Measurements from ENCODE around the gene DYTN. TPM values are rescaled to one million over a fixed set of nuclear protein-coding genes. Genes with fewer than 3 reads are reported as not detected.

The DYTN gene
- total RNA-seq, 1 experiment from 2014 or later = not detected

- H3K79me2 ChIP-seq (ENCODE audit: low read length) = no peaks in the 10 kb centered on the region
- DNase-seq = no peak
- H3K9me2 ChIP-seq (replicated peaks; ENCODE audit: insufficient read depth, low read length) = no peaks in the 10 kb centered on the region
- no peak overlapping the region for H3K9ac ChIP-seq (ENCODE audit: low read length)
- no peak overlapping the region for H2AFZ ChIP-seq (ENCODE audit: low read length)
- no peaks in the 10 kb centered on the region for H3K9me3 ChIP-seq (ENCODE audit: low read length)
- H3K36me3 ChIP-seq (ENCODE audit: insufficient read depth, low read length) = no peaks in the 10 kb centered on the region
- no peaks in the 10 kb centered on the region for H3K27me3 ChIP-seq (ENCODE audit: low read length)
- H3K4me3 ChIP-seq (ENCODE audit: low read length) = no peak overlapping the region
- H3K4me2 ChIP-seq (ENCODE audit: low read depth, low read length, poor library complexity, severe bottlenecking) = no peak overlapping the region
- no peak overlapping the region for H3K27ac ChIP-seq (ENCODE audit: low read length)
- H4K20me1 ChIP-seq (ENCODE audit: insufficient read depth, low read depth, low read length) = no peaks in the 10 kb centered on the region
- no peaks in the 10 kb centered on the region for H3K4me1 ChIP-seq (ENCODE audit: low read length)
Observed at GRCh38 chr2:206713746-206714145, 4.5 kb downstream of the DYTN start.

GRCh38 chr2:206708286-206708685 is 9.9 kb downstream of the DYTN start:
- Histone ChIP-seq H4K20me1 (ENCODE audit: insufficient read depth, low read depth, low read length) (peaks cover 5% of the 10 kb centered on the region; the same call in 1 of the 2 replicates), H3K27ac (ENCODE audit: low read length) (no peak overlapping the region), H3K27me3 (ENCODE audit: low read length) (no peaks in the 10 kb centered on the region), H3K4me1 (ENCODE audit: low read length) (no peaks in the 10 kb centered on the region), H3K9me2 (replicated peaks; ENCODE audit: insufficient read depth, low read length) (no peaks in the 10 kb centered on the region), H3K9ac (ENCODE audit: low read length) (no peak overlapping the region), H3K36me3 (ENCODE audit: insufficient read depth, low read length) (no peaks in the 10 kb centered on the region), H3K4me3 (ENCODE audit: low read length) (no peak overlapping the region), H3K4me2 (ENCODE audit: low read depth, low read length, poor library complexity, severe bottlenecking) (no peak overlapping the region), H3K79me2 (ENCODE audit: low read length) (no peaks in the 10 kb centered on the region), H2AFZ (ENCODE audit: low read length) (no peak overlapping the region), H3K9me3 (ENCODE audit: low read length) (no peaks in the 10 kb centered on the region)
- DNase-seq = no peak

GRCh38 chr2:206707164-206707701 is 11.0 kb downstream of the DYTN start:
- H3K27ac ChIP-seq (ENCODE audit: low read length) = no peak overlapping the region
- H3K36me3 ChIP-seq (ENCODE audit: insufficient read depth, low read length) = no peaks in the 10 kb centered on the region
- H3K27me3 ChIP-seq (ENCODE audit: low read length) = no peaks in the 10 kb centered on the region
- no peak for DNase-seq
- H3K9ac ChIP-seq (ENCODE audit: low read length) = no peak overlapping the region
- H3K79me2 ChIP-seq (ENCODE audit: low read length) = no peaks in the 10 kb centered on the region
- no peak overlapping the region for H3K4me3 ChIP-seq (ENCODE audit: low read length)
- H4K20me1 ChIP-seq (ENCODE audit: insufficient read depth, low read depth, low read length) = peaks cover 5% of the 10 kb centered on the region; the same call in 1 of the 2 replicates
- H3K4me1 ChIP-seq (ENCODE audit: low read length) = no peaks in the 10 kb centered on the region
- no peaks in the 10 kb centered on the region for H3K9me2 ChIP-seq (replicated peaks; ENCODE audit: insufficient read depth, low read length)
- H3K9me3 ChIP-seq (ENCODE audit: low read length) = no peaks in the 10 kb centered on the region
- no peak overlapping the region for H3K4me2 ChIP-seq (ENCODE audit: low read depth, low read length, poor library complexity, severe bottlenecking)
- H2AFZ ChIP-seq (ENCODE audit: low read length) = no peak overlapping the region

- no peak overlapping the region for H3K9ac ChIP-seq (ENCODE audit: low read length)
- H3K27ac ChIP-seq (ENCODE audit: low read length) = no peak overlapping the region
- no peak for DNase-seq
- no peaks in the 10 kb centered on the region for H4K20me1 ChIP-seq (ENCODE audit: insufficient read depth, low read depth, low read length)
- H3K27me3 ChIP-seq (ENCODE audit: low read length) = no peaks in the 10 kb centered on the region
- no peaks in the 10 kb centered on the region for H3K79me2 ChIP-seq (ENCODE audit: low read length)
- H3K4me2 ChIP-seq (ENCODE audit: low read depth, low read length, poor library complexity, severe bottlenecking) = no peak overlapping the region
- no peaks in the 10 kb centered on the region for H3K4me1 ChIP-seq (ENCODE audit: low read length)
- no peaks in the 10 kb centered on the region for H3K9me2 ChIP-seq (replicated peaks; ENCODE audit: insufficient read depth, low read length)
- no peaks in the 10 kb centered on the region for H3K9me3 ChIP-seq (ENCODE audit: low read length)
- H2AFZ ChIP-seq (ENCODE audit: low read length) = no peak overlapping the region
- no peak overlapping the region for H3K4me3 ChIP-seq (ENCODE audit: low read length)
- H3K36me3 ChIP-seq (ENCODE audit: insufficient read depth, low read length) = no peaks in the 10 kb centered on the region
Observed at GRCh38 chr2:206701952-206702605, 16.1 kb downstream of the DYTN start.

GRCh38 chr2:206700156-206700555 is 18.0 kb downstream of the DYTN start:
- H3K4me1 ChIP-seq (ENCODE audit: low read length) = no peaks in the 10 kb centered on the region
- no peak overlapping the region for H3K4me2 ChIP-seq (ENCODE audit: low read depth, low read length, poor library complexity, severe bottlenecking)
- no peak for DNase-seq
- no peak overlapping the region for H2AFZ ChIP-seq (ENCODE audit: low read length)
- H3K27ac ChIP-seq (ENCODE audit: low read length) = no peak overlapping the region
- no peaks in the 10 kb centered on the region for H3K79me2 ChIP-seq (ENCODE audit: low read length)
- no peak overlapping the region for H3K9ac ChIP-seq (ENCODE audit: low read length)
- H4K20me1 ChIP-seq (ENCODE audit: insufficient read depth, low read depth, low read length) = no peaks in the 10 kb centered on the region
- no peaks in the 10 kb centered on the region for H3K9me3 ChIP-seq (ENCODE audit: low read length)
- no peak overlapping the region for H3K4me3 ChIP-seq (ENCODE audit: low read length)
- no peaks in the 10 kb centered on the region for H3K27me3 ChIP-seq (ENCODE audit: low read length)
- no peaks in the 10 kb centered on the region for H3K9me2 ChIP-seq (replicated peaks; ENCODE audit: insufficient read depth, low read length)
- no peaks in the 10 kb centered on the region for H3K36me3 ChIP-seq (ENCODE audit: insufficient read depth, low read length)

- Histone ChIP-seq H3K9ac (ENCODE audit: low read length) (no peak overlapping the region), H3K9me2 (replicated peaks; ENCODE audit: insufficient read depth, low read length) (no peaks in the 10 kb centered on the region), H3K4me3 (ENCODE audit: low read length) (no peak overlapping the region), H3K27ac (ENCODE audit: low read length) (no peak overlapping the region), H3K9me3 (ENCODE audit: low read length) (no peaks in the 10 kb centered on the region), H4K20me1 (ENCODE audit: insufficient read depth, low read depth, low read length) (no peaks in the 10 kb centered on the region), H3K36me3 (ENCODE audit: insufficient read depth, low read length) (no peaks in the 10 kb centered on the region), H2AFZ (ENCODE audit: low read length) (no peak overlapping the region), H3K4me2 (ENCODE audit: low read depth, low read length, poor library complexity, severe bottlenecking) (no peak overlapping the region), H3K79me2 (ENCODE audit: low read length) (no peaks in the 10 kb centered on the region), H3K4me1 (ENCODE audit: low read length) (no peaks in the 10 kb centered on the region), H3K27me3 (ENCODE audit: low read length) (no peaks in the 10 kb centered on the region)
- no peak for DNase-seq
Observed at GRCh38 chr2:206698811-206699210, 19.4 kb downstream of the DYTN start.

- Histone ChIP-seq H3K79me2 (ENCODE audit: low read length) (no peaks in the 10 kb centered on the region), H3K4me1 (ENCODE audit: low read length) (no peaks in the 10 kb centered on the region), H3K4me2 (ENCODE audit: low read depth, low read length, poor library complexity, severe bottlenecking) (no peak overlapping the region), H3K9ac (ENCODE audit: low read length) (no peak overlapping the region), H4K20me1 (ENCODE audit: insufficient read depth, low read depth, low read length) (no peaks in the 10 kb centered on the region), H3K36me3 (ENCODE audit: insufficient read depth, low read length) (no peaks in the 10 kb centered on the region), H3K9me3 (ENCODE audit: low read length) (no peaks in the 10 kb centered on the region), H3K9me2 (replicated peaks; ENCODE audit: insufficient read depth, low read length) (no peaks in the 10 kb centered on the region), H3K27me3 (ENCODE audit: low read length) (no peaks in the 10 kb centered on the region), H3K4me3 (ENCODE audit: low read length) (no peak overlapping the region), H2AFZ (ENCODE audit: low read length) (no peak overlapping the region), H3K27ac (ENCODE audit: low read length) (no peak overlapping the region)
- no peak for DNase-seq
Observed at GRCh38 chr2:206696910-206697309, 21.3 kb downstream of the DYTN start.

- Histone ChIP-seq H3K9me2 (replicated peaks; ENCODE audit: insufficient read depth, low read length) (no peaks in the 10 kb centered on the region), H3K79me2 (ENCODE audit: low read length) (no peaks in the 10 kb centered on the region), H3K4me2 (ENCODE audit: low read depth, low read length, poor library complexity, severe bottlenecking) (no peak overlapping the region), H3K27me3 (ENCODE audit: low read length) (no peaks in the 10 kb centered on the region), H4K20me1 (ENCODE audit: insufficient read depth, low read depth, low read length) (no peaks in the 10 kb centered on the region), H3K27ac (ENCODE audit: low read length) (no peak overlapping the region), H3K9ac (ENCODE audit: low read length) (no peak overlapping the region), H2AFZ (ENCODE audit: low read length) (no peak overlapping the region), H3K4me1 (ENCODE audit: low read length) (no peaks in the 10 kb centered on the region), H3K36me3 (ENCODE audit: insufficient read depth, low read length) (no peaks in the 10 kb centered on the region), H3K9me3 (ENCODE audit: low read length) (no peaks in the 10 kb centered on the region), H3K4me3 (ENCODE audit: low read length) (no peak overlapping the region)
- DNase-seq = peak; percentile 86
Observed at GRCh38 chr2:206693399-206694137, 24.6 kb downstream of the DYTN start.
